HS-5 (cell line): ENCODE results near the gene TTC5.
A peak's percentile ranks its signal among the peaks of the same experiment; 100 is the strongest.
"Not testable (repeated sequence)": the region's sequence is repeated elsewhere in the genome, so short reads cannot be mapped to it uniquely, and the experiment has no call there.

ENCODE experiments used
- DNase-seq: peaks from one replicate; pipeline ENCODE4 v3.0.0-alpha.2; 2012; ENCODE audit warnings: low read depth

The TTC5 gene

DNA sequence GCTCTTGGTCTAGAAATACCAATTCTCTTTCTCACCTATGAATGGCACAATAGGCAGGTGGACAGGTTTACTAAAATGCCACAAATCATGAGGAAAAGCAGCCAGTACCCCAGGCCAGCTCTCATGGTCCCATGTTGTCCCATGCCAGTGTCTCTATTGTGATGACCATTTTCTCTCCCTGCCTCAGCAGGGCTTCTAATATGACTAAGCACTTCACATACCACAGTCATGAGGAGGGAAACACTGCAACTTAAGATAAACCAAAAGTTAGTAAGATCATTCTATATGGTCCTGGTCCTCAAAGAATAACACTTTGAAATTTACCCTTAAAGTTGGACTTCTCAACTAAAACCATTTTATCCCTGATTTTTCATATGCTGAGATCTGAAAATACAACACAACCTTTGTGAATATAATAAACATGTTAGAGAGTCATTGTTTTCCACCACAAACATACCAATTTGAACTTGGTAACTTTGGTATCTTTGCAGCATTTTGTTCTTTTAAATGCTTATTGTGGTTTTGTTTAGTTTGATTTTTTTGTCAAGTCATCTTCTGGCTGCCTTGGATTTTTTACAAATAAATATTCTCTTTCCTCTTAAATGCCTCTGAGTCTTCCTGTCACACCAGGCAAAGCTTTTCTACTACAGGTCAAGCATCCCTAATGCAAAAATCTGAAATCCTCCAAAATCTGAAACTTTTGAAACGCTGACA, 3.6 kb downstream of the TTC5 start:
- DNase-seq, result no peak

GRCh38 chr14:20295067-20295466, 10.7 kb downstream of the TTC5 start:
- DNase-seq, result no peak

DNA sequence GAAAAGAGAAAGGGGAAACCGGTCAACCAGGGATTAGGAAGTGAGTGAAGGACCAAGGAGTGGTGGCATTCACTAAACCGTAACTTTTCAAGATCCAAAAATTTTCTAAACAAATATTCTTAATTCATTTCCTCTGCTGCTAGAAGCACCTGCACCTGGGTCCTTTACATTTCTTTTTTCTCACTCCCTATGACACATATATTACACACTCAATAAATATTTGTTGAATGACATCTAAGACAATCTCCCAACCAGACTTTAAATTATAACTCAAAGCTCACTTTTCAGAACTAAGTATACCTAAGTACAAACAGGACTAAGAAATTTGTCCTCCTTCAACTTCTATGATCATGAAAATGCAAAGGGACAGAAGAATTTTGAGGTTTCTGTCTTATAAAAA, 11.1 kb downstream of the TTC5 start:
- DNase-seq, result no peak

- DNase-seq, result not testable (repeated sequence)
Observed at GRCh38 chr14:20281998-20282397, 23.8 kb downstream of the TTC5 start.

DNA sequence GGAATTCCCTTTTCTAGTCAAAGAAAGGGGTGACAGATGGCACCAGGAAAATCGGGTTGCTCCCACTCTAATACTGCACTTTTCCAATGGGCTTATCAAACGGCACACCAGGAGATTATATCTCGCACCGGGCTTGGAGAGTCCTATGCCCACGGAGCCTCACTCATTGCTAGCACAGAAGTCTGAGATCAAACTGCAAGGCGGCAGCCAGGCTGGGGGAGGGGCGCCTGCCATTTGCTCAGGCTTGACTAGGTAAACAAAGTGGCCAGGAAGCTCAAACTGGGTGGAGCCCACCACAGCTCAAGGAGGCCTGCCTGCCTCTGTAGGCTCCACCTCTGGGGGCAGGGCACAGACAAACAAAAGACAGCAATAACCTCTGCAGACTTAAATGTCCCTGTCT, 25.5 kb downstream of the TTC5 start:
- DNase-seq, result not testable (repeated sequence)

DNA sequence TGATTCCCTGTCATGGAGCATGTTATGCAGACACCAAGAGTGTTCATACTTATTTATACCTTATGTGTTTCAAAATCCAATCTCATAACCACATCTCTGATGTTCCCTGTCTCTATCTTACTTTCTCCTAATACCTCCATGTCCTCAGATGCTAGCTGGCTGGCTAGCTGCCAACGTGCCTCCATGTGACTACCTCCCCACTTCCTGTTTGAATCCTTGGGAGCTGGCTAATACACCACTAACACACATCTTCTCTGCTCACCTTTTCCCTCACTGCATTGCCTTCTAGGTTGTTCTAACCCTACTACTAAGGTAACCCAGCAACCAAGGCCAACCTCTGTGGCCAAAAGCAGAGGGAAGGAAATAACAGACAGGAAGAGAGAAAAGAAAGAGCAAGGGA, 27.3 kb downstream of the TTC5 start:
- DNase-seq, result no peak

- no peak for DNase-seq
Observed at GRCh38 chr14:20277409-20277808, 28.3 kb downstream of the TTC5 start.

DNA sequence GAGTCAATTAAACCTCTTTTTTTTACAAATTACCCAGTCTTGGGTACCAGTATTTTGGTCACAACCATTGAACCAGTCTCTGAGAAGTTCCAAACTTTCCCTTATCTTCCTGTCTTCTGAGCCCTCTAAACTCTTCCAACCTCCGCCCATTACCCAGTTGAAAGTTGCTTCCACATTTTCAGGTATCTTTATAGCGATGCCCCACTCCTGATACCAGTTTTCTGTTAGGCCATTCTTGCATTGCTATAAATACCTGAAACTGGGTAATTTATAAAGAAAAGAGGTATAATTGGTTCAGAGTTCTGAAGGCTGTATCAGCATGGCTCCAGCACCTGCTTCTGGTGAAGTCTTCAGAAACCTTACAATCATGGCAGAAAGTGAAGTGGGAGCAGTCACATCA, 31.7 kb downstream of the TTC5 start:
- DNase-seq, result no peak

GRCh38 chr14:20264361-20264760, 41.4 kb downstream of the TTC5 start:
- DNase-seq, result not testable (repeated sequence)

- peak; percentile 79 for DNase-seq
Observed at GRCh38 chr14:20262642-20263128, 43.1 kb downstream of the TTC5 start.

GRCh38 chr14:20247646-20248246, 58.0 kb downstream of the TTC5 start:
- DNase-seq, result no peak
